ENCODE measurements around the gene IL18BP.

Gene IL18BP

DNA sequence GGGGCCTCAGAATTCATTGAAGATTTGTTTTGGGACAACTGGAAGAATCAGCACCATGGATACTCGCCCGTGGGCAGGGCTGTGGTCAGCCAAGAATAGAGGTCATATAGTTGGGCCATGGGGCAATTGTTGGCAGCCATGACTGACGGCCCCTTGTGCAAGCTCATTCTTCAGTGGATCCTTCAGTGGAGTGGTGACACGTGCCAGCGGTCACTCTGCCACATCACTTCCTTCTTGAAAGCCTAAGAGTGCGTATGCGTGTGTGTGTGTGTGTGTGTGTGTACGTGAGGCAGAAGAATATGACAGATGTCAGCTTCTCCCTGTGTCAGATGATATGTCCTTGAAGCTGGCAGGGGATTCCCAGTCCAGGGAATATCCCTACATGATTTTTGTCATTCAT lies 1.8 kb upstream of the IL18BP start:
- no peak for DNase-seq (ENCODE audit: low read depth)

- no peak for DNase-seq (ENCODE audit: low read depth)
Measured at GRCh38 chr11:71997594-71997993, 1.1 kb upstream of the IL18BP start.

- DNase-seq (ENCODE audit: low read depth) = no peak
Measured at GRCh38 chr11:71998061-71998460, 648 bp upstream of the IL18BP start.

- DNase-seq (ENCODE audit: low read depth) = no peak
Measured at GRCh38 chr11:71999362-71999761, 653 bp downstream of the IL18BP start.

GRCh38 chr11:71999798-72000197 lies 1.1 kb downstream of the IL18BP start:
- no peak for DNase-seq (ENCODE audit: low read depth)

DNA sequence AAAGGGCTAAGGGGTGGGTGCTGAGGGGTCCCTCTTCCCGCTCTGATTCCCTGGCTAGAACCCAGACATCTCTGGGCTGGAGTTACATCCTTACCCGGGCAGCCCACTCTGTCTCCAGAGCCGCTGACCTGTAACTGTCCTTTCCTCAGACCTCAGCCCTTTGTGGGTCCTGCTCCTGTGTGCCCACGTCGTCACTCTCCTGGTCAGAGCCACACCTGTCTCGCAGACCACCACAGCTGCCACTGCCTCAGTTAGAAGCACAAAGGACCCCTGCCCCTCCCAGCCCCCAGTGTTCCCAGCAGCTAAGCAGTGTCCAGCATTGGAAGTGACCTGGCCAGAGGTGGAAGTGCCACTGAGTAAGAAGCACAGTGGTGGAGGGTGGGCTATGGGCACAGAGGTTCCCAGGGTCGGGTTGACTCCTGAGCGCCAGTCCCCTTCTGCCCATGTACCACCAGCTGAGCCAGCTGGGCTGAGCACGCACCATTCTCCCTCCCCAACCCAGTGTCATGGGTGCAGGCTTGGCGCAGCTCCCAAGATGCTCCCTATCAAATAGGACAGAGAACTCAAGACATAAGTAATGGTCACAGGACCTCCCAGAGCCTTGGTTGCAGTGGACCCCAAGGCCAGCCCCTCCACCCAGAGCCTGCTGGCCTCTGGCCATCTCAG lies 1.6 kb downstream of the IL18BP start:
- DNase-seq (ENCODE audit: low read depth) = no peak

GRCh38 chr11:72001285-72001684 lies 2.6 kb downstream of the IL18BP start:
- DNase-seq (ENCODE audit: low read depth) = no peak

GRCh38 chr11:72001834-72002591 lies 3.3 kb downstream of the IL18BP start:
- no peak for DNase-seq (ENCODE audit: low read depth)

GRCh38 chr11:72002841-72003775 lies 4.4 kb downstream of the IL18BP start:
- no peak for DNase-seq (ENCODE audit: low read depth)

GRCh38 chr11:72003776-72004171 lies 5.1 kb downstream of the IL18BP start:
- DNase-seq (ENCODE audit: low read depth) = no peak

GRCh38 chr11:72004515-72005346 lies 6.0 kb downstream of the IL18BP start:
- DNase-seq (ENCODE audit: low read depth) = no peak

DNA sequence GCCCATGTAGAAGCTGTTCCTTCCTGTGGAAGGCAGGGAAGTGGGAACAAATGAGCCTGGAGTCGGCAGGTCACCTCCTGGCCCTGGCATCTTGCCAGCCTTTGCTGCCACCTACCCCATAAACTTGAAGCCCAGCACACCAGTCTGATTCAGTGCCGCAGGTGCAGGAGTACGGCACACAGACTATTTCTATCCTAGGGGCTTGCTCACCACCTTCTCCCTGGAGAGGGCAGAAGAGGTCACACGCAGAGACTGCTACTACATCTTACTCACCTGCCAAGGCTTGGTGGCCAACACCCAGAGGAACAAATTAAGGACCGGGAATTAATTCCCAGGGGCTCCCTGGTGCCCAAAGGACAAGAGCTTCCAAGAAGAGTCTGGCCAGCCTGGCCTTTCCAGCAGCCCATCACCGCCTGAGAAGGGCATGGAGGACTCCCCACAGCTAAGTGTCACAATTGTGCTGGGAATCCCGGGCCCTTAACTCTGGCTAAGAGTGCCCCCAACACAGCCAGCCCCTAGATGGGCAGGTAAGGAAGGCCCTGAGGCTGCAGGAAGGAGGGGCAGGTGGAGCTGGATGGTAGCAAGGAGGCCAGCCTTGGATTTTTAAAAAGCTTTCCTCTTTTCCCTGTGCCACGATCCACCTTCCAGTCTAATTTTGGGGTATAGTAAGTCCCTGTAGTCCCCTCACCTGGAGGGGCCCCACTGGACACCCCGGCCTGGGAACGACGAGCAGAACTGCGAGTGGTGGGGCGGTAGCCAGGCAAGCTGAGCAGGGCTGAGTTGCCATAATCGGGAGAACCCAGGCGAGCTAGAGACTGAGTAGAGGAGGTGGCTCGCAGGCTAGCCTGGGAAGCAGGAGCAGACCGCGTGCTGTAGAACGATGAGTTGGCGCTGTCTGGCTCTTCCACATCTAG lies 6.9 kb downstream of the IL18BP start:
- no peak for DNase-seq (ENCODE audit: low read depth)

DNA sequence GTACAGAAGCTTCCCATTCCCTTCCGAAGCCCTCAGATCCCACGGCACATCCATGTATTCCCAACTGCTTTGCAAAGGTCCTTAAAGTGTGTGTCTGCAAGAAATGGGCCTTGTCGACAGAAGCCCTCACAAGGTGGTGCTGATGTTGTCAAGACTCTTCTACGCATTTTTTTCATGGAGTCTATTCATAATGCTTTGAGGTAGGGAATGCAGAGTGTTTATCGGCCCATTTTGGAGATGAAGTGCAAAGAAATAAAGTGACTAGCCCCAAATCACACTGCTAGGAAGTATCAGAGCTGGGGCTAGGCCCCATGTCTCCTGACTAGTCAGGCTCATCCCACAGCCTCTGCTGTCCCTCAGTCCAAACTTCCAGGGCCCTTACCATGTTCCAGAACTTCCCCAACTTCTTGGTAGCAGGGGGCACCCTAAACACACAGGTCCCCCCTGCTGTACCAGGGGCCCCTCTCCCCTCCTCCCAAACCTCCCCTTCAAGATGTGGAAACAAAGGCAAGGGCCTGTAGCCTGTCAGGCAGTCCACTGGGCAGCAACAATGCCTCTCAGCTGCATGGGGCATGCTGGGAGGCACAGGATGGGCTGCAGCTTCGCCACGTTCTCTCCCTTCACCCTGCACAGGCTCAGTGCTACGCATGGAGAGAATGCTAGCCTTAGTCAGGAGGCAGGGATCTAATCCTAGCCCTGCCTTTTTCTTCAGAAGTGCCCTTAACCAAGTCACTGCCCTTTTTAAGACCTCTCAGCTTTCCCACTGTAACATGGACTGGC lies 7.8 kb downstream of the IL18BP start:
- no peak for DNase-seq (ENCODE audit: low read depth)

DNA sequence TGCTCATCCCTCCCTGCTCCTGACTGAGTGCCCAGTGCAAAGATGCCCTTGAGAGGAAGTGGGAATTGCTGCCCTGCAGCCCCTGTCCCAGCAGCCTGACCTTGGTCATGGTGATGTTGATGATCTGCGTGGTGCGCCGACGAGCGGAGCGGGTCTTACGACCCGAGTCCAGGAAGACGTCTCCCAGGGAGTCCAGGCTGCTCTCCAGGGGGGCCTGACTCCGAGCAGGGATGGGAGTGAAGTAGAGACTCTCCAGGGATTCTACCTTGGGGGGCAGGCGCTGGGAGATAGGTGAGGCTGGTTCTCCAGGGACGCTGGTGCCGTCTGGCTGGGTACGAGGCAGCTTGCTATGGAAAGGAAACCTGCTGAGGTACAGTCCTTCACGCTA lies 8.4 kb downstream of the IL18BP start:
- DNase-seq (ENCODE audit: low read depth) = no peak

GRCh38 chr11:72007587-72007986 lies 8.9 kb downstream of the IL18BP start:
- no peak for DNase-seq (ENCODE audit: low read depth)

GRCh38 chr11:72008728-72009127 lies 10.0 kb downstream of the IL18BP start:
- no peak for DNase-seq (ENCODE audit: low read depth)

GRCh38 chr11:72009156-72009555 lies 10.4 kb downstream of the IL18BP start:
- DNase-seq (ENCODE audit: low read depth) = no peak

DNA sequence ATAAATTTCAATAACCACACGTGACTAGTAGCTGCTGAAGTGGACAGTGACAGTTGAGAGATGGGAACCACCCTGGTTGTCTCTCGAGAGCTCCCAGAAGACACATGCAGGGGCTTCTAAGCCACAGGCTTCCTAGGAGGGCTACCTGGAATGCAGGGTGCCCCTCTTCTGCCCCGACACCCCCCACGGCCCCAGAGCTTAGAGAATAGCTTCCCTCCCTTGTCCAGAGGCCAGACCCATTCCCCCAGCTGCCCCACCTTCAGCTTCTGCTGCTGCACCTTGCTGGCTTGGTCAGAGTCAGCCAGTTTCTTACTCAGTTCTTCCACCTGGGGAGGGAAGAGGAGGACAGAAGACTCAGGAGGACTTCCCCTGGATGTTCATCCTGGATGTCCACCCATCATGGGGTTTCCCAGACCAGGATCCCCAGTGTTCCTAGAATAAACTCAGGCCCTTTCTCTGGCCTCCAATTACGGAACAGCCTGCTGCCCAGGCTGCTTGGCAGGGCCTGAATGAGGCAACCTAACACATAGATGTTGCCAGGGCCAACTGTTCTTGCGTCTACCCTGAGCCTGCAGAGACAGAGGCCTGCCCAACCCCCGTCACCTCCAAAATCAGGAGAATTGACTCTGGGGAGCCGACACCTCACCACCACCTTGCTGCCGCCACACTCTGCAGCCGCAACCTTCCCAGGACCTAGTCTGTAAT lies 12.0 kb downstream of the IL18BP start:
- DNase-seq (ENCODE audit: low read depth) = no peak

GRCh38 chr11:72012091-72012630 lies 13.5 kb downstream of the IL18BP start:
- DNase-seq (ENCODE audit: low read depth) = no peak

Measured in T follicular helper cell (primary cell).